Smooth muscle cell (in vitro differentiated cells): Measurements from ENCODE around the gene TNFRSF14. TPM values are rescaled to one million over a fixed set of nuclear protein-coding genes. Genes with fewer than 3 reads are reported as not detected.

Experiments used
- DNase-seq: peaks from one replicate; lab custom pipeline; 2025; ENCODE audit not compliant: unreplicated experiment; lab: John Stamatoyannopoulos, UW
- H2AFZ ChIP-seq: fragments of 200-600 bp; sonication (generic); 2 replicates; pipeline ENCODE4 v1.6.0; 2016; ENCODE audit warnings: antibody characterized with exemption, low read depth, mild to moderate bottlenecking
- H3F3A ChIP-seq: fragments of 200-600 bp; sonication (generic); 2 replicates; pipeline ENCODE4 v1.6.0; 2017; ENCODE audit warnings: antibody characterized with exemption, low read depth
- H3K27ac ChIP-seq: fragments of 200-600 bp; sonication (generic); 2 replicates; pipeline ENCODE4 v1.5.1; 2016; ENCODE audit warnings: low read depth, mild to moderate bottlenecking
- H3K27me3 ChIP-seq: fragments of 200-600 bp; sonication (generic); 2 replicates; pipeline ENCODE4 v1.6.1; 2016; ENCODE audit warnings: low read depth, mild to moderate bottlenecking
- H3K36me3 ChIP-seq: fragments of 200-600 bp; sonication (generic); 2 replicates; pipeline ENCODE4 v1.5.1; 2016; ENCODE audit warnings: low read depth
- H3K4me1 ChIP-seq: fragments of 200-600 bp; sonication (generic); 2 replicates; pipeline ENCODE4 v1.5.1; 2016; ENCODE audit warnings: low read depth
- H3K4me2 ChIP-seq: fragments of 200-600 bp; sonication (generic); 2 replicates; pipeline ENCODE4 v1.6.0; 2016; ENCODE audit warnings: mild to moderate bottlenecking
- H3K4me3 ChIP-seq: fragments of 200-600 bp; sonication (generic); 2 replicates; pipeline ENCODE4 v1.5.1; 2016; ENCODE audit warnings: mild to moderate bottlenecking
- H3K79me2 ChIP-seq: fragments of 200-600 bp; sonication (generic); 2 replicates; pipeline ENCODE4 v1.6.0; 2016; ENCODE audit warnings: low read depth, mild to moderate bottlenecking
- H3K9ac ChIP-seq: fragments of 200-600 bp; sonication (generic); 2 replicates; pipeline ENCODE4 v1.6.0; 2016; ENCODE audit warnings: low read depth
- H3K9me3 ChIP-seq: fragments of 200-600 bp; sonication (generic); replicated peaks from 2 replicates; pipeline ENCODE4 v1.5.1; 2016; ENCODE audit warnings: low read depth
- H4K20me1 ChIP-seq: fragments of 200-600 bp; sonication (generic); 2 replicates; pipeline ENCODE4 v1.6.0; 2016; ENCODE audit warnings: low read depth
- CTCF ChIP-seq: fragments of 200-600 bp; sonication (generic); IDR thresholded peaks from 2 replicates; pipeline ENCODE4 v1.5.1; 2017; ENCODE audit warnings: borderline replicate concordance, mild to moderate bottlenecking, antibody characterized with exemption; ENCODE audit not compliant: insufficient read depth, poor library complexity, severe bottlenecking
- WGBS: methylation state at CpG from one replicate; pipeline ENCODE4 v1.1.7; 2016; ENCODE audit warnings: low lambda C conversion rate; 5-methylcytosine and 5-hydroxymethylcytosine counted together
- polyA plus RNA-seq: library from polyadenylated mRNA; unstranded; fragments of >200 nt; fragmentation: Nextera tagmentation; extraction: Ambion mirVana; gene quantifications from 2 replicates; pipeline ENCODE4 v1.2.1, GENCODE V29; 2016
- total RNA-seq: library from RNA; depleted of rRNA; stranded (reverse); fragments of >200 nt; gene quantifications from 2 replicates; pipeline ENCODE4 v1.2.3, GENCODE V29; 2014

TNFRSF14 gene
- total and polyA plus RNA-seq, 2 experiments from 2014 or later = not detected

- no peak overlapping the region for H3K9ac ChIP-seq
- no peak overlapping the region for H3K4me3 ChIP-seq
- DNase-seq = no peak
- H3K9me3 ChIP-seq = no peaks in the 10 kb centered on the region
- no peak overlapping the region for H3K27ac ChIP-seq
- H3K4me1 ChIP-seq = no peaks in the 10 kb centered on the region
- H3K36me3 ChIP-seq = no peaks in the 10 kb centered on the region
- no peak overlapping the region for H3K4me2 ChIP-seq
- no peak overlapping the region for H2AFZ ChIP-seq
- no peaks in the 10 kb centered on the region for H3K79me2 ChIP-seq
- WGBS = 94% methylated on average over 26 of the region's 28 CpGs
- H4K20me1 ChIP-seq = no peaks in the 10 kb centered on the region
- TF ChIP-seq CTCF = no peak
- no peaks in the 10 kb centered on the region for H3F3A ChIP-seq
- H3K27me3 ChIP-seq = no peaks in the 10 kb centered on the region
Measured at GRCh38 chr1:2596530-2597333, 40.6 kb downstream of the TNFRSF14 start.

- Histone ChIP-seq H3K79me2 (no peaks in the 10 kb centered on the region), H3K4me3 (no peak overlapping the region), H2AFZ (no peak overlapping the region), H3K9ac (no peak overlapping the region), H3K4me1 (no peaks in the 10 kb centered on the region), H3K27ac (no peak overlapping the region), H3K36me3 (no peaks in the 10 kb centered on the region), H3K4me2 (no peak overlapping the region), H3F3A (no peaks in the 10 kb centered on the region), H3K27me3 (no peaks in the 10 kb centered on the region), H4K20me1 (no peaks in the 10 kb centered on the region), H3K9me3 (no peaks in the 10 kb centered on the region)
- no peak for DNase-seq
- TF ChIP-seq CTCF = no peak
- WGBS = 87% methylated on average over 34 of the region's 34 CpGs
Measured at GRCh38 chr1:2597441-2598328, 41.5 kb downstream of the TNFRSF14 start.

GRCh38 chr1:2598329-2598931 lies 42.3 kb downstream of the TNFRSF14 start:
- Histone ChIP-seq H3K9me3 (no peaks in the 10 kb centered on the region), H3K27ac (no peak overlapping the region), H3K9ac (no peak overlapping the region), H3K36me3 (no peaks in the 10 kb centered on the region), H3K4me2 (no peak overlapping the region), H2AFZ (no peak overlapping the region), H3K4me3 (no peak overlapping the region), H3K27me3 (no peaks in the 10 kb centered on the region), H3F3A (no peaks in the 10 kb centered on the region), H4K20me1 (no peaks in the 10 kb centered on the region), H3K79me2 (no peaks in the 10 kb centered on the region), H3K4me1 (no peaks in the 10 kb centered on the region)
- WGBS = 90% methylated on average over 3 of the region's 3 CpGs
- no peak for TF ChIP-seq CTCF
- no peak for DNase-seq
